Neural cell (in vitro differentiated cells): ENCODE measurements around the gene SH3BGR.

ENCODE experiments used
- EZH2 ChIP-seq: fragments of 200-600, 300-800 bp; shearing (Covaris generic), sonication (generic); IDR thresholded peaks from 2 replicates; pipeline ENCODE4 v1.6.1; 2014; ENCODE audit warnings: antibody characterized with exemption, low read length, borderline replicate concordance, mild to moderate bottlenecking; ENCODE audit not compliant: insufficient read depth, poor library complexity, severe bottlenecking
- TF ChIP-seq, protein P1 (sequence below): fragments of 450-650 bp; IDR thresholded peaks from 2 replicates; pipeline ENCODE4 v1.5.1; 2014; ENCODE audit warnings: antibody characterized with exemption, mild to moderate bottlenecking, moderate library complexity; ENCODE audit not compliant: poor library complexity, severe bottlenecking

DNA sequence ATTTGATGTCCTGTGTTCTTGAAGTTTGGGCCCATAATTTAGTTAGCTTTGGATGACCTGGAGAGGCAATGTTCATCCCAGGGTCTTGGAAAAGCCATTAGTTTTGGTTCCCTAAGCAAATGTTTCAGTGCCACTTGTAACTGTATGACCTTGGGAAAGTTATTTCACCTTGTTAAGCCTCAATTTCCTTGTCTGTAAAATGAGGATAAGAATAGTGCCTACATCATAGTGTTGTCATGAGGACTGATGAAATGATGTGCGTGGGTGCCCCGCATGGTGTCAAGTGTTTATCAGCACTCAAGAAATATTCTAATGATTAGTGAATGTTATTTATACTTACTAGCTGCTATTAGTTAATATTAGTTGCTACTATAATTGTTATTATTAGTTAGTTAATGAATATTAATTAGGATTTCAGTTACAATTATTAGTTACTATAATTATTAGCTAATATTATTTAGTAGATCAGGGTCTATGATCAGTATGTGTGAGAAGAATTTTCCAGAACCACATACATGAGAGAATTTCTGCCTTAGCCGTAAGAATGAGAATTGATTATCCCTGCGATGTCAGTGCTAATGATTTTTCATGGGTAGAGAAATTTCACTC, 1.9 kb downstream of the SH3BGR start:
- TF ChIP-seq, protein P1, sequence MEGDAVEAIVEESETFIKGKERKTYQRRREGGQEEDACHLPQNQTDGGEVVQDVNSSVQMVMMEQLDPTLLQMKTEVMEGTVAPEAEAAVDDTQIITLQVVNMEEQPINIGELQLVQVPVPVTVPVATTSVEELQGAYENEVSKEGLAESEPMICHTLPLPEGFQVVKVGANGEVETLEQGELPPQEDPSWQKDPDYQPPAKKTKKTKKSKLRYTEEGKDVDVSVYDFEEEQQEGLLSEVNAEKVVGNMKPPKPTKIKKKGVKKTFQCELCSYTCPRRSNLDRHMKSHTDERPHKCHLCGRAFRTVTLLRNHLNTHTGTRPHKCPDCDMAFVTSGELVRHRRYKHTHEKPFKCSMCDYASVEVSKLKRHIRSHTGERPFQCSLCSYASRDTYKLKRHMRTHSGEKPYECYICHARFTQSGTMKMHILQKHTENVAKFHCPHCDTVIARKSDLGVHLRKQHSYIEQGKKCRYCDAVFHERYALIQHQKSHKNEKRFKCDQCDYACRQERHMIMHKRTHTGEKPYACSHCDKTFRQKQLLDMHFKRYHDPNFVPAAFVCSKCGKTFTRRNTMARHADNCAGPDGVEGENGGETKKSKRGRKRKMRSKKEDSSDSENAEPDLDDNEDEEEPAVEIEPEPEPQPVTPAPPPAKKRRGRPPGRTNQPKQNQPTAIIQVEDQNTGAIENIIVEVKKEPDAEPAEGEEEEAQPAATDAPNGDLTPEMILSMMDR: no peak
- no peak for TF ChIP-seq EZH2
